ENCODE measurements around the gene PHLDB2. TPM values are rescaled to one million over a fixed set of nuclear protein-coding genes. Genes with fewer than 3 reads are reported as not detected.

PHLDB2 gene
- total and polyA plus RNA-seq, 2 of the 8 experiments (the other 6 are each of a cell fraction or from before 2014, with no cell fraction given) = 5.8 to 22.6 TPM

- ChIA-PET CTCF (ENCODE audit: partially characterized antibody) (interaction anchor here (0.8 to 21.3 kb wide), 7 partner anchors 8 to 286 kb away, joined by 3 to 384 read pairs (median 5); partner anchors contain the start of gene TMPRSS7), POLR2A (ENCODE audit: partially characterized antibody) (interaction anchor here (0.5 to 1.6 kb wide), 5 partner anchors 9 to 318 kb away, joined by 3 to 5 read pairs (median 4); partner anchors contain the start of gene ABHD10)
- no peak for FAIRE-seq
- H4K91ac ChIP-seq (replicated peaks; ENCODE audit: insufficient read length, low read length) = no peak overlapping the region
- H3K79me2 ChIP-seq (ENCODE audit: control insufficient read depth in 1 of 2, insufficient read depth in 2 of 2, low read length in 2 of 2) = no peaks in the 10 kb centered on the region
- H3K4me1 ChIP-seq (replicated peaks in 1 of 4; ENCODE audit: control insufficient read depth in 3 of 4, insufficient read depth in 4 of 4, low read length in 3 of 4) = peaks cover 3 to 10% (median 5%) of the 10 kb centered on the region in 4 experiments; a peak in 5 of 7 replicates
- no peak overlapping the region for H3K4me3 ChIP-seq (ENCODE audit: extremely low read depth in 1 of 4, insufficient read depth in 2 of 4, low read depth in 3 of 4, low read length in 4 of 4)
- no peak overlapping the region for H2BK12ac ChIP-seq (ENCODE audit: low read depth, low read length)
- H4K20me1 ChIP-seq (replicated peaks in 1 of 2; ENCODE audit: control insufficient read depth in 1 of 2, insufficient read depth in 2 of 2, low read length in 2 of 2) = peaks cover 3% of the 10 kb centered on the region in 2 experiments
- no peaks in the 10 kb centered on the region for H3K79me1 ChIP-seq (ENCODE audit: low read depth, low read length)
- peaks cover 0 to 3% (median 1%) of the 10 kb centered on the region in 4 experiments; a peak in 3 of 8 replicates for H3K36me3 ChIP-seq (ENCODE audit: control insufficient read depth in 2 of 4, insufficient read depth in 4 of 4, low read length in 3 of 4)
- no peak overlapping the region for H3K9ac ChIP-seq (replicated peaks in 1 of 4; ENCODE audit: extremely low read depth in 1 of 4, low read depth in 3 of 4, low read length in 3 of 4)
- DNase-seq (ENCODE audit: low read depth in 1 of 2, low spot score in 2 of 2) = no peak
- H3K14ac ChIP-seq (ENCODE audit: insufficient read length) = no peak overlapping the region
- H3K4me2 ChIP-seq (ENCODE audit: insufficient read depth in 1 of 2, low read depth in 2 of 2, low read length in 2 of 2) = no peak overlapping the region
- TF ChIP-seq RBBP5 (IDR thresholded peaks at IDR 0.05; ENCODE audit: borderline replicate concordance, low read depth, low read length) = no peak
- no peak for TF ChIP-seq KDM1A (IDR thresholded peaks at IDR 0.05; ENCODE audit: borderline replicate concordance, low read length)
- TF ChIP-seq SP2 (IDR thresholded peaks at IDR 0.05; ENCODE audit: low read length) = no peak
- TF ChIP-seq NRF1 (IDR thresholded peaks at IDR 0.05; ENCODE audit: low read depth, low read length) = no peak
- no peak for TF ChIP-seq MAX (IDR thresholded peaks at IDR 0.05)
- TF ChIP-seq CBX8 (IDR thresholded peaks at IDR 0.05; ENCODE audit: borderline replicate concordance, low read depth, low read length) = no peak
- TF ChIP-seq SAP30 (IDR thresholded peaks at IDR 0.05; ENCODE audit: insufficient read depth, insufficient replicate concordance, low read length) = no peak
- TF ChIP-seq ATF3 (IDR thresholded peaks at IDR 0.05; ENCODE audit: insufficient read depth, low read depth, low read length) = no peak
- no peak overlapping the region for H2BK20ac ChIP-seq (ENCODE audit: low read length)
- H2BK15ac ChIP-seq (ENCODE audit: low read length) = no peak overlapping the region
- no peak overlapping the region for H2BK5ac ChIP-seq (ENCODE audit: low read depth, low read length)
- H3K23me2 ChIP-seq (ENCODE audit: low read depth, low read length) = peaks cover 12% of the 10 kb centered on the region
- H2BK120ac ChIP-seq (replicated peaks; ENCODE audit: low read depth, low read length) = no peak overlapping the region
- no peak overlapping the region for H3K23ac ChIP-seq (ENCODE audit: insufficient read length)
- H4K8ac ChIP-seq (ENCODE audit: extremely low read depth, insufficient read depth, low read length) = no peak overlapping the region
- 73% methylated on average over 4 of the region's 4 CpGs; no CpG with 5 or more reads in 1 of the 2 experiments for WGBS, 2 experiments (ENCODE audit: extremely low coverage in 1 of 2, insufficient coverage in 1 of 2, insufficient read length in 1 of 2, insufficient replicate concordance in 2 of 2, low coverage in 1 of 2, low lambda C conversion rate in 2 of 2, missing lambda C conversion rate in 1 of 2)
- no peak overlapping the region for H2AFZ ChIP-seq (ENCODE audit: low read length)
- H3K4ac ChIP-seq (replicated peaks; ENCODE audit: insufficient read length, low read depth, low read length) = no peak overlapping the region
- no peak overlapping the region for H4K5ac ChIP-seq (ENCODE audit: insufficient read length, low read depth, low read length)
- H3K18ac ChIP-seq (ENCODE audit: extremely low read depth, low read length) = no peak overlapping the region
- no peaks in the 10 kb centered on the region for H3K9me3 ChIP-seq (ENCODE audit: insufficient read depth in 2 of 2, low read depth in 1 of 2, low read length in 1 of 2)
- H2AK5ac ChIP-seq (ENCODE audit: low read depth, low read length) = no peak overlapping the region
- H3K27ac ChIP-seq (ENCODE audit: low read depth, low read length) = no peak overlapping the region
- H3K56ac ChIP-seq (replicated peaks; ENCODE audit: insufficient read length, low read depth, low read length) = no peak overlapping the region
- H3K27me3 ChIP-seq (replicated peaks in 1 of 4; ENCODE audit: control insufficient read depth in 3 of 4, extremely low read depth in 1 of 4, insufficient read depth in 3 of 4, low read length in 3 of 4) = peaks cover 1 to 21% (median 8%) of the 10 kb centered on the region in 4 experiments; a peak in 4 of 7 replicates
Measured at GRCh38 chr3:112003321-112004080, 144.4 kb downstream of the PHLDB2 start.

All from H1 (cell line).